Posterior cingulate gyrus (tissue), 11 donors: Measurements from ENCODE around the gene TRIM61.
"Not testable (repeated sequence)": the region's sequence is repeated elsewhere in the genome, so short reads cannot be mapped to it uniquely, and the experiment has no call there.

Source experiments
- DNase-seq, 10 donors: peaks; one replicate each; pipeline versions ENCODE4 v3.0.0 to v3.0.0-alpha.2; 2020 to 2021; ENCODE audit warnings: mixed read lengths in 3 of 10
- intact Hi-C: fragments of 100-400 bp; cut with DNase I; formaldehyde crosslinking; loops from one replicate; pipeline ENCODE4 v1.15.1; 2023

Gene TRIM61

DNA sequence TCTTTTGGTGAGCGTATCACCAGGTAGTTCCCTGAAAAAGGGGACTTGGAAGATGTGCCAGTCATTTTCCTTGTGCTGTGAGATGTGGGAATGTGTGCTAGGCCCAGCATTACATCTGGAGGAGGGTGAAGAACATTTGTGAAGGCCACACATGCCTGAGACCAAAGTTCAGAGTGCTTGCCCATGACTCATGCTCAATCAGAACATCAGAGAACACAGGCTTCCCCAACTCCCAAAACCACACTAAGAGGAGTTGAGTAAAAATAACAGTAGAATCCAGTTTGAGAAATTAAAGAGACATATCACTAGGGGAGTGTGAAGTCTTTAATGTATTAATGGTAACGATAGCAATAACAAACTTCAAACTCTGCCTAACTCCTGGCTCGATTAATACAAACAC lies 18.0 kb downstream of the TRIM61 start:
- DNase-seq: not testable (repeated sequence)
- intact Hi-C loops: loop anchor here (10.0 kb wide), 1 partner anchor 175 kb away; no protein-coding TSS in a partner anchor

DNA sequence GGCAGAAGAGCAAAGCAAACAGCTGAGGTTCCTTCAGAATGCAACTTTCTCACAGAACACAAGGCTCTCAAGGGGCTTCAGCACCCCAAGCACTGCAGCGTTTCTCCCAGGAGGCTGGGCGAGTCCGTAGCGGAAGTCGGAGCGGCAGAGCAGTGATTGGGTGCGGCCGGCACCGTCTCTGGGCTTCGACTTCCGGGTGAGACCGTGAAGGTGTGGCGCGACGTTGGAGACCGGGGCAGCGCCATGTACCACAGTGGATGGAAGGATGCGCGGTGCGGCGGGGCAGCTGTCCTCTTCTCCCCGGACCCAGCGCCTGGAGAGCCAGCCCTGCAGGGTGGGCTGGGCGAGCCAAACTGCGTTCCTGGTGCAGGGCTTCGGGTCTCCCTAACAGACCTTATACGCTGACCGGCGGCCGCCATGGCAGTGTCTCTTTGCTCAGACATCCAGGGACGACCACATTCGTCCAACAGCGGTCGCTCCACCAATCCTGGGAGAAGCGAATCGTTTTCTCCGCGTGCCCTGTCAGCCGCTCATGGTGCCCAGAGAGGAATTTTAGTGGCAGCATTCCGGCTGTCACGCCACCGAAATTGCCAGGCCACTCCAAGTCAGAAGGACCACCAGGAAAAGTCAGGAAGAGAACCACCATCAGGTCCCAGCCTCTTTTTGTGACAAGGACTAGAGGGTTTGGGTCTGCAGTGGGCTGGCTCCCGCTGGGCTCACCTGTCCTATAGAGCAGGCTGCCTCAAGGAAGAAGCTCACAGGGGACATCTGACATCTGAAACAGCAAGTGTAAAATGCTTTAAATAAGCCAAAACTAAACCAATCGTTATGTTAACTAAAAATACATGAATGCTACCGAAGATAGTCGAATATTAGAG lies 20.5 kb downstream of the TRIM61 start:
- peak; percentile 75 to 98 (median 90) for DNase-seq
- intact Hi-C loops: loop anchor here (10.0 kb wide), 1 partner anchor 172 kb away; no protein-coding TSS in a partner anchor

DNA sequence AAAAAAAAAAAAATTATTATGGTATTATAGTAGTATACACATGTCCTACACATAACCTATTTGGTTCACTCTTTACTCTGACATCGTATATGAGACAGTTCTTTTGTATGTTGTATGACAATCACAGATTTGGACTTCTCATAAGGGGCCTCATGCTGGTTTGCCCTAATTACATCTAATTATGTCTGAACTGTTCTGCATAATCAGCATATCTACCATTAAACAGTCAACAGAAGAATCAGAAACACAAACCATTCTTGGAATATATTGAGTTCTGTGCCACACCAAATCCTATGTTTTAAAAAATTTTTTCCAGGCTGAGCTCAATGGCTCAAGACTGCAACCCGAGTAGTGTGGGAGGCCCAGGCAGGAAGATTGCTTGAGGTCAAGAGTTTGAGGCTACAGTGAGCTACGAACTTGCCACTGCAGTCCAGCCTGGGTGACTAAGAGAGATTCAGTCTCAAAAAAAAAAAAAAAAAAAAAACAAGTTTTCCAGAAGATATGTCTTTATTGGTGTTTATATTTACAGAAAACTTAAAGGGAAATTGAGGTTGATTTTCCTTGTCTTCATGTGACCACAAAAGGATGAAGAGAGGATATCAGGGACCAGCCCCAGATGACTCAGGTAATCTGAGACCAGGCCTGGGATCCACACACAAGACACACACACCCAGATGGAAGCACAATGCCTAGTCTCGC lies 22.2 kb downstream of the TRIM61 start:
- DNase-seq: no peak
- intact Hi-C loops: loop anchor here (10.0 kb wide), 1 partner anchor 170 kb away; no protein-coding TSS in a partner anchor

DNA sequence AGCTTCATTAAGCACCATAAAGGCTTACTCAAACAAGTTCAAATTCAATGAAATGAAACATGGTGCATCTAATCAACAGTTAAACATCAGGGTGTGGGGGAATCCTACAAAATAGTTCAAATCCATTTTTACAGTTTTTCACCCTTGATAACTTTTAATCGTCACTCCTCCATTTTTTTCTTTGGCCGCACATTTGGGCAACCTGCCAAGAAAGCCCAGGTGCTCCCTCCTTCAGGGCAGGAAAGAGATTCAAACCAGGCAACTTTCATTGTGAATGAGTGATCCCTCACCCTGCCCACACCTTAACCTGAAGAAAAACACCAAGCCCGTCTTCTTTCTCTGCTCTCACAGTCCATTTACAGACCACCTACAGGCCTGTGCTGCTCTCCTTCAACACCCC lies 24.9 kb downstream of the TRIM61 start:
- no peak for DNase-seq
- intact Hi-C loops: loop anchor here (10.0 kb wide), 1 partner anchor 168 kb away; no protein-coding TSS in a partner anchor

DNA sequence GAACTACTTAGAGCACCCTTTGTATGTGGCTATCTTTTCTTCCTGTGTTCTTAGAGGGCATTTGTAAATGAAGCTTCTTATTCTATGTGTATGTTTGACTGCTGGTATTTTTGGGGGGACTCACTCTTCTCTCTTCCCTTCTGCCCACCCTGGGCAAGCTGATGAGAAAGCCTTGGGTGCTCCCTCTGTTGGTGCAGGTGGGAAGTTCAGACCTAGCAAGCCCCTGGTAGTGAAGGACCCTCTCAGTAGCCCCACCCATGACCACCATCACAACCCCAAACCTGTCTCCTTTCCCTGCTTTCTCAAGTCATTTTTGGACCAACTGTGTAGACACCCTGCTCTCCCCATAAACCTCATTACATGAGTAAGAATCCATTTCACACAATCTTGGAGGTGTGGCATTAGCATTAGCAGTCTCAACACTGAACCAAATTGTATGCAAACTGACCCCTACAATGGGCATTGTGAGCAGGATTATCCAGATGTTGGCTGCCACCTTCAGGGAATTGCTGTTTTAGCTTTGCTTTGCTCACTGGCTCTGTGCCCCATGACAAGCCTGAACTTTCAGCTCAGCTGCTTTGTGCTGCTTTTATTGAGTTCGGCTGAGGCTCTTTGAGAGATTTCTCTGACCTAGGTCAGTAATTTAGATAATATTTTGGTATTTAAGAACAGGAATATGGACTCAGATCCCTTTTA lies 27.9 kb downstream of the TRIM61 start:
- DNase-seq: no peak
- intact Hi-C loops: loop anchor here (10.0 kb wide), 1 partner anchor 165 kb away; no protein-coding TSS in a partner anchor

DNA sequence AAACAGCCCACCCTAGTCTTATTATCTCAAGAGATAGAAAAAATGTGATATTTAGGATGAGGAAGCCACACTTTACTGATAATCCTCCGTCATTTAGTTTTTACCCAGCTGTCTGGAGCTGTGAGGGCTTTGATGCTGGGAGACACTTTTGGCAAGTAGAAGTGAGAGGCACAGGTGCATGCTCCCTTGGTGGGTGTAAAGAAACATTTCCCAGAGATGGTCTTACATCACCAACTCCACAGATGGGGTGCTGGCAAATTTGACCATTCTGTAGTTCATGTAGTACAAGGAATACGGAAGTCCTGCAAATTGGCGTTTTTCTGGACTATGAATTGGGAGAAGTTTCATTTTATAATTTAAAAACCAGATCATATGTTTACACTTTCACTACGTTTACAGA lies 28.5 kb downstream of the TRIM61 start:
- intact Hi-C loops: no loop called here
- DNase-seq: no peak

DNA sequence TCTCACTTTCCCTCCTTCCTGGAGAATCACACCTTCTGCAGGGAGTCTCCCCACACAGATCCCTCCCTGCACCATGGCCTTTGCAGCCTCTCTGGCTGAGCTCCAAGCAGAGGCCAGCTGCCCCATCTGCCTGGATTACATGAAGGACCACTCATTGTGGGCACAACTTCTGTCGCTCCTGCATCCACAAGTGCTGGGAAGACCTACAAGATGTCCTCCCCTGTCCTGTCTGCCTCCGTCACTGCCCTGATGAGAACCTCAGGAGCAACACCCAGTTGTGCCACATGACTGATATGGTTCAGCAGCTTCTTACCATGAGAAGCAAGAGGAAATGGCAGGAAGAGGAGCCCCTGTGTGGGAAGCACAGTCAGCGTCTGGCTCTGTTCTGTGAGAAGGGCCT lies 29.5 kb downstream of the TRIM61 start:
- DNase-seq, intact Hi-C loops: not testable (repeated sequence)

DNA sequence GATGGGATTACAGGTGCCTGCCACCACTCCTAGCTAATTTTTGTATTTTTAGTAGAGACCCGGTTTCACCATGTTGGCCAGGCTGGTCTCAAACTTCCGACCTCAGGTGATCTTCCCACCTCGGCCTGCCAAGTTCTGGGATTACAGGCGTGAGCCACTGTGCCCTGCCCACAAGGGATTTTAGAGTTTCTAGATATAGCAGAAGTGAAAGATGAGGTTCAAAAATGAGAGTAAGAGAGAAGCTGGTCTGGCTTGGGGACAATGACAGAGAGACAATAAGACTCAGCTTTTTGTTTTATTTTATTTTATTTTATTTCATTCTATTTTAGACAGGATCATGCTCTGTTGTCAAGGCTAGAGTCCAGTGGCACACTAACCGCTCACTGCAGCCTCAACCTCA lies 30.6 kb downstream of the TRIM61 start:
- DNase-seq: no peak
- intact Hi-C loops: no loop called here

DNA sequence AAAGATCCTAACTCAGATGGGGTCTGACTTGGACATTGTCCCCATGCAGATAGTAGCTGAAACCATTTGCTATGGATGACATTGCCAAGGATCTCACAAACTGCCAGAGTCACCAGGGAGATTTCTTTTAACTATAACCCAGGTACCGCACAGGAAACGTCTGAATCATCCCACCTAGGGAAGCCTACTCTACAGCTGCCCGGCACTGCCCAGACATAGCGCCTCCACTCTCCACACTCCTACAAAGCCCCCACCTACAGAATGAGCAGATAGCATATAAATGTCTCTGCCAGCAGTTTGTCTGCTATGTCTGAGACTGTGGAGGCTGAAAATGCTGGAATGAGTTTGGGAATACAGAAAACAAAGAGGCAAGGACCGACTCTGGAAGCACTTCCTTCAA lies 32.3 kb downstream of the TRIM61 start:
- intact Hi-C loops: no loop called here
- DNase-seq: peak in 1 of 10 donors; percentile 82

DNA sequence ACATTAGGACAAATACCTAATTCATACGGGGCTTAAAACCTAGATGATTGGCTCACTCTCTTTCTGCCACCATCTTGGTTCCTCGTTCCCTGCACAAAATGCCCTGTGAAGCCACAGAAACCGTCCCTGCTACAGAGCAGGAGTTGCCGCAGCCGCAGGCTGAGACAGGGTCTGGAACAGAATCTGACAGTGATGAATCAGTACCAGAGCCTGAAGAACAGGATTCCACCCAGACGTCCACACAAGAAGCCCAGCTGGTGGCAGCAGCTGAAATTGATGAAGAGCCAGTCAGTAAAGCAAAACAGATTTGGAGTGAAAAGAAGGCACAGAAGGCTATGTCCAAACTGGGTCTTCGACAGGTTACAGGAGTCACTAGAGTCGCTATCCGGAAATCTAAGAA lies 34.3 kb downstream of the TRIM61 start:
- intact Hi-C loops: no loop called here
- DNase-seq: no peak

DNA sequence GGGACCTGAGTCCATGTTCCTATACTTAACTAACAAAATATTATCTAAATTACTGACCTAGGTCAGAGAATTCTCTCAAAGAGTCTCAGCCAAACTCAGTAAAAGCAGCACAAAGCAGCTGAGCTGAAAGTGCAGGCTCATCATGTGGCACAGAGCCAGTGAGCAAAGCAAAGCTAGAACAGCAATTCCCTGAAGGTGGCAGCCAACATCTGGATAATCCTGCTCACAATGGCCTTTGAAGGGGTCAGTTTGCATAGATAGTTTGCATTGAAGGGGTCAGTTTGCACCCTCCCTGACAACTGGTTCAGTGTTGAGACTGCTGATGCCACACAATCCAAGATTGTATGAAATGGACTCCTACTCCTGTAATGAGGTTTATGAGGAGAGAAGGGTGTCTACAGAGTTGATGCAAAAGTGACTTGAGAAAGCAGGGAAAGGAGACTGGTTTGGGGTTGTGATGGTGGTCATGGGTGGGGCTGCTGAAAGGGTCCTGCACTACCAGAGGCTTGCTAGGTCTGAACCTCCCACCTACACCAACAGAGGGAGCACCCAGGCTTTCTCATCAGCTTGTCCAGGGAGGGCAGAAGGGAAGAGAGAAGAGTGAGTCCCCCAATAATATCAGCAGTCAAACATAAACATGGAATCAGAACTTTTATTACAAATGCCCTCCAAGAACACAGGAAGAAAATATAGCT lies 39.7 kb downstream of the TRIM61 start:
- peak in 5 of 10 donors; percentile 40 to 89 (median 65) for DNase-seq
- intact Hi-C loops: no loop called here

DNA sequence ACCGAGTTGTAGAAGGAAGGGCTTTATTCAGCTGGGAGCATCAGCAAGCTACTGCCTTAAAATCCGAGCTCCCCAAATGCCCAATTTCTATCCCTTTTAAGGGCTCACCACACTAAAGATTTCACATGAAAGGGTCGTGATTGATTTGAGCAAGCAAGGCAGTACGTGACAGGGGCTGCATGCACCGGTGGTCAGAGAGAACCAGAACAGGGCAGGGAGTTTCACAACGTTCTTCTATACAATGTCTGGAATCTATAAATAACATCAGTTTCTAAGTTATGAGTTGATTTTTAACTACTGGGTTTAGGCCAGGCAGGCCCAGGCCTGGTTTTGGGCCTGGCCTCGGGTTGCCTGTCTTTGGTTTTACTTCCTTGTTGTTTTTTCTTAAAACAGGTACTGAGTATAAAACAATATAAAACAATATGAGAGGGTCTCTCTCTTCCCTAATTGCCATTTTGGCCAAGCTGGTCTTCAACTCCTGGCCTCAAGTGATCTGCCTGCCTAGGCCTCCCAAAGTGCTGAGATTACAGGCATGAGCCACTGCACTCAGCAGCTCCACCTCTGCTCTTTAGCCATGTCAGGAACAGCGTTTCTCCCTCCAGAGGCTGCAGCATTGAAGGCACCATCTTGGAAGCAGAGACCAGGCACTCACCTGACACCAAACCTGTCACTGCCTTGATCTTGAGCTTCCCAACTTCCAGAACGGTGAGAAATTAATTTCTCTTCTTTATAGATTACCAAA lies 41.4 kb downstream of the TRIM61 start:
- intact Hi-C loops, DNase-seq: not testable (repeated sequence)

DNA sequence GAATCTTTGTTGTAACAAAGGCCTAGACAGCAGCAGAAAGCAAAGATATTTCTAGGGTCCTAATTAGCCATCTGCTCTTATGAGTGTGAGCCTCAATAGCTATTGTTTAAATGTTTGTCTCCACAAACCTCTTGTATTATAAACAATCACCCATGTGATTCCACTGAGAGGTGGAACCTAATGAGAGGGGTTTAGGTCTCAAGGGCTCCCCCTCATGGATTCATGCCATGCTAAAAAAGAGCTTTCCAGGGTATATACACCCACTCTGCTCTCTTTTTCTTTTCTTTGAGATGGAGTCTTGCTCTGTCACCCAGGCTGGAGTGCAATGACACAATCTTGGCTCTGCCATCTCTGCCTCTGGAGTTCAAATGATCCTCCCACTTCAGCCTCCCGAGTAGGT lies 42.1 kb downstream of the TRIM61 start:
- intact Hi-C loops: no loop called here
- no peak for DNase-seq

DNA sequence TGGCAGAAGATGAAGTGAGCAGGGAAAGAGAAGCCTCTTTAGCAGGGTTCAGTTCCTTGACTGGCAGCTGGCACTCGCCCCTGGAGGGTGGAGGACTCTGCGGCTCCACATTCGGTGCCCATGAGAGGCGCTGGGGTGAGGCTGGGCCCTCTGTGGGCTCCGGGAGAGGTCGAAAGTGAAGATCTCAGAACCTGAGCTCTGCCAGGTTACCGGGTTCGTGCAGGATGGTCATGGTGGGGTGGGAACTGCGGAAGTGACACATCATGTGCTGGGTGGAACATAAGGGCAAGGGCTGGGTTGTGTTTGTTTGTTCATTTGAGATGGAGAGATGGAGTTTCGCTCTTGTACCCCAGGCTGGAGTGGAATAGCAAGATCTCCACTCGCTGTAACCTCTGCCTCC lies 44.2 kb downstream of the TRIM61 start:
- intact Hi-C loops: no loop called here
- no peak for DNase-seq

DNA sequence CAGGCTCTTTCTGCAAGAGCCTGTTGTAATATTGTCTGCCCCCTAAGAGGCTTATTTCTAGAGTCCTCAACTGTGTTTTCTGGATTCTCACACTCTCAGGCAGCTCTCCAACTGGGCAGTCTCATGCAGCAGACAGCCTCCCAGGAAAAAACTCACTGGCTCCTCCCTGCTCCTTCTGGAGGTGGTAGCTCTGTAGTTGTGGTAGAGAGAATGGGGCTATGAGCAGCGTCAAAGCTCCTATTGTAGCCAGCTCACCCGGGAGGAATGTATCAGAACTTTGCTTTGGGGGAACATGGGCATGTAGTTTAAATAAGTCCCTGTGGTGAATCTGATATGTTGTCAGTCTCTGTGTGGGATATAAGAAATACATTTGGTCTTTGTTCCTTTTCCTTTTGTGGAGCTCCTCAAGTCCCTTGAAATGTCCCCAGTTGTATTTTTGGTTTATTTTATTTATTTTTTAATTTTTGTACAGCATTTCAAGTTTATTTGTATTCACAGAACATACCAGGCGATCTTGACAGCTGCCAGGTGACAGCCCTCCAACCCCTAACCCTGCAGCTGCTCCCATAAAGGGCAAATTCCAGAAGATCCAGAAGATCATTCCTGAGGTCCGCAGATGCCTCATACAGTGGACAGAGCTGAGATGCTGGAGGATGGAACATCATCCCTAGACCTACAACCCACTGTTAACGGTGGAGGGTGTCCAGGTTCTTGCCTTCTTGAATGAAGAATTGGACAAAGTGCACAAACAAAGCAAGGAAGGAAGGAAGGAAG lies 45.7 kb downstream of the TRIM61 start:
- no peak for DNase-seq
- intact Hi-C loops: no loop called here

DNA sequence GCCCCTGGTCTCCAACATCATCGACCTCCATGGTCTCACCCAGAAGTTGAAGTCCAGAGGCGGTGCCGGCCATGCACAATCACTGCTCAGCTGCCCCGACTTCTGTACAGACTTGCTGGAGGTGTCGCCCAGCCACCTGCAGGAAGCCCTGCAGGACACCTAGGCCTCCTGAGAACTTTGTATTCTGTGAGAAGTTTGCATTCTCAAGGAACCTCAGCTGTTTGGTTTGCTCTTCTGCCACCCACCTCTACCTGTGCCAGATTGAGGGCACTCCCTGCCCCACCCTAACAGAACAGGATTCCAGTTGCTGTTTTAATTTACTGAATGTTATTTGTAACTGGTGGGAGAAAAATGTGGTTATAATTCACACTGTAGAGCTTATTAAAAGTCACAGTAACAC lies 46.8 kb downstream of the TRIM61 start:
- intact Hi-C loops: no loop called here
- no peak for DNase-seq

DNA sequence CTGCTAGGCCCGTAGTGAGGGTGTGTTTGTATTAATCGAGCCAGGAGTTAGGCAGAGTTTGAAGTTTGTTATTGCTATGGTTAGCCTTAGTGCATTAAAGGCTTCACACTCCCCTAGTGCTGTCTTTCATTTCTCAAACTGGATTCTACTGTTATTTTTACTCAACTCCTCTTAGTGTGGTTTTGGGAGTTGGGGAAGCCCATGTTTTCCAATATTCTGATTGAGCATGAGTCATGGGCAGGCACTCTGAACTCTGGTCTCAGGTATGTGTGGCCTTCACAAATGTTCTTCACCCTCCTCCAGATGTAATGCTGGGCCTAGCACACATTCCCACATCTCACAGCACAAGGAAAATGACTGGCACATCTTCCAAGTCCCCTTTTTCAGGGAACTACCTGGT lies 50.4 kb downstream of the TRIM61 start:
- intact Hi-C loops, DNase-seq: not testable (repeated sequence)

DNA sequence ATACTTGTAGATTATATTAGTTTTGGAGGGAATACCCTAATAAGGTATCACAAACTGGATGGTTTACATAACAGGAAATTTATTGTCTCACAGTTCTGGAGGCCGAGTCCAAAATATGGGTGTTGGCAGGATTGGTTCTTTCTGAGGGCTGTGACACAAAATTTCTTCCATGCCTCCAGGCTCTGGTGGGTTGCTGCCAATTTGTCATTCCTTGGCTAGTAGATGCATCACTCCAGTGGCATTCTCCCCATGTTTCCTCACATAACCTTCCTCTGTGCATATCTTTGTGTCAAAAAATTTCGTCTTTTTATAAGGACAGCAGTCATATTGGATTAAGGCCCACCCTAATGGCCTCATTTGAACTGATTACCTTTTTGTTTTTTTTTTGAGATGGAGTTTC lies 51.2 kb downstream of the TRIM61 start:
- intact Hi-C loops: no loop called here
- DNase-seq: no peak

DNA sequence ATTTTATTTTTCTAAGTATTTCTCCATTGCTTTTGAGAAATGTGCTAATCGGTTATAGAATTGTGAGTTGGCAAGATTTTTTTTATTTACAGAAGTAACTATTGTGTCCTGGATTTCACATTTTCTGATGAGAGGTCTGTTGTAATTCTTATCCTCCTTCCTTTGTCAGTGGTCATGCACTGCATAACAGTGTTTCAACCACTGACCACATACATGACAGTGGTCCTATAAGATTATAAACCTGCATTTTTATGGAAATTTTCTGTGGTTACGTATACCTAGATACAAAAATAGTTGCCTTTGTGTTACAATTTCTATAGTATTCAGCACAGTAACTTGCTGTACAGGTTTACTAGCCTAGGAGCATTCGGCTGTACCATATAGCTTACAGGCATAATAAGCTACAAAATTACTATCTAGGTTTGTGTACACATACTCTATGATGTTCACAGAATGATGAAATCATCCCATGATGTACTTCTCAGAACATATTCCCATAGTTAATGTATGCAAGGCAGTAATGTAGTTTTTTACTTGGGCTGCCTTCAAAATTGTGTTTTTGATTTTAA lies 52.7 kb downstream of the TRIM61 start:
- intact Hi-C loops: no loop called here
- no peak for DNase-seq
